ENCODE data around the gene PPP1R26. TPM values are rescaled to one million over a fixed set of nuclear protein-coding genes. Genes with fewer than 3 reads are reported as not detected.

Gene PPP1R26
- total RNA-seq, result 12.9 and 16.9 TPM in 2 replicates

GRCh38 chr9:135479469-135480052 is at the start of gene PPP1R26:
PPP1R26 (plus strand) TSS chr9:135479782; CDS start chr9:135484511, 4,729 bp downstream.

GRCh38 chr9:135500525-135501260 is 21.1 kb downstream of the PPP1R26 start, which contains the start of gene MRPS2:
MRPS2 (plus strand) TSS chr9:135500682; CDS start chr9:135500711, 29 bp downstream.

GRCh38 chr9:135520916-135521607 is 41.5 kb downstream of the PPP1R26 start, which contains the start of gene LCN1:
LCN1 (plus strand) TSS chr9:135521440; CDS start chr9:135521498, 58 bp downstream.

Other genes starting within 250 kb of the PPP1R26 start
- 52.5 and 78.5 TPM in 2 replicates for gene MRPS2, start 20.9 kb downstream of the PPP1R26 start, total RNA-seq
- not detected in 2 replicates for gene LCN1, start 41.7 kb downstream of the PPP1R26 start, total RNA-seq
- not detected in 2 replicates for gene OBP2A, start 66.3 kb downstream of the PPP1R26 start, total RNA-seq
- not detected in 2 replicates for gene PAEP, start 82.0 kb downstream of the PPP1R26 start, total RNA-seq
- gene GLT6D1, start 159.8 kb downstream of the PPP1R26 start, total RNA-seq, result not detected in 2 replicates
- not detected in 2 replicates for gene LCN9, start 183.5 kb downstream of the PPP1R26 start, total RNA-seq
- not detected in 2 replicates for gene SOHLH1, start 219.7 kb downstream of the PPP1R26 start, total RNA-seq
- not detected in 2 replicates for gene KCNT1, start 222.4 kb downstream of the PPP1R26 start, total RNA-seq

Measured in airway epithelial cell (primary cell).